Mesenchymal stem cell (in vitro differentiated cells and primary cell): ENCODE data around the gene PEMT.

ENCODE experiments used
- DNase-seq: peaks from one replicate; pipeline ENCODE4 v3.0.0-alpha.2; 2013
- H2AFZ ChIP-seq: one replicate; pipeline ENCODE4 v1.6.1; 2013; ENCODE audit warnings: low read depth, mild to moderate bottlenecking, control low read depth, inconsistent platforms, low read length, moderate library complexity
- H2AK5ac ChIP-seq: 2 replicates; pipeline ENCODE4 v1.6.1; 2013; ENCODE audit warnings: low read length, moderate library complexity, mild to moderate bottlenecking, inconsistent platforms; ENCODE audit not compliant: severe bottlenecking
- H2BK120ac ChIP-seq: one replicate; pipeline ENCODE4 v1.6.1; 2013; ENCODE audit warnings: low read depth, mild to moderate bottlenecking, inconsistent platforms, low read length, moderate library complexity
- H2BK12ac ChIP-seq, 2 experiments: one replicate each; pipeline ENCODE4 v1.6.1; 2013; ENCODE audit warnings: inconsistent platforms in 2 of 2, low read length in 2 of 2, mild to moderate bottlenecking in 2 of 2, moderate library complexity in 2 of 2, control low read depth in 1 of 2
- H2BK15ac ChIP-seq: one replicate; pipeline ENCODE4 v1.6.1; 2013; ENCODE audit warnings: mild to moderate bottlenecking, low read depth, inconsistent platforms; ENCODE audit not compliant: poor library complexity, severe bottlenecking
- H2BK5ac ChIP-seq: 2 replicates; pipeline ENCODE4 v1.6.1; 2013; ENCODE audit warnings: low read depth, mild to moderate bottlenecking, low read length, control low read depth, inconsistent platforms; ENCODE audit not compliant: poor library complexity, severe bottlenecking
- H3K14ac ChIP-seq, 2 experiments: one replicate each; pipeline ENCODE4 v1.6.1; 2013; ENCODE audit warnings: inconsistent platforms in 2 of 2, low read length in 2 of 2, control low read depth in 1 of 2, mild to moderate bottlenecking in 1 of 2, moderate library complexity in 1 of 2
- H3K18ac ChIP-seq, 2 experiments: one replicate each; pipeline ENCODE4 v1.6.1; 2013; ENCODE audit warnings: inconsistent platforms in 2 of 2, low read length in 2 of 2, control low read depth in 1 of 2, low read depth in 1 of 2, mild to moderate bottlenecking in 1 of 2
- H3K23ac ChIP-seq, 2 experiments: one replicate each; pipeline ENCODE4 v1.6.1; 2013; ENCODE audit warnings: inconsistent platforms in 2 of 2, low read length in 2 of 2, mild to moderate bottlenecking in 2 of 2, moderate library complexity in 2 of 2, control low read depth in 1 of 2
- H3K27ac ChIP-seq: 2 replicates; pipeline ENCODE4 v1.5.1; 2013; ENCODE audit warnings: mild to moderate bottlenecking, moderate library complexity, low read length, control low read depth, inconsistent platforms; ENCODE audit not compliant: poor library complexity, severe bottlenecking
- H3K27me3 ChIP-seq, 2 experiments: 2 replicates each; pipeline versions ENCODE4 v1.6.1 to v1.7.0; 2013; ENCODE audit warnings: low read length in 2 of 2, mild to moderate bottlenecking in 2 of 2, moderate library complexity in 2 of 2, control low read depth in 1 of 2, inconsistent platforms in 1 of 2; ENCODE audit not compliant: control insufficient read depth in 1 of 2, insufficient read depth in 1 of 2
- H3K36me3 ChIP-seq, 2 experiments: 2 replicates each; pipeline versions ENCODE4 v1.6.1 to v1.7.0; 2013; ENCODE audit warnings: low read length in 2 of 2, control low read depth in 1 of 2, inconsistent platforms in 1 of 2, low read depth in 1 of 2, mild to moderate bottlenecking in 1 of 2; ENCODE audit not compliant: insufficient read depth in 2 of 2, control insufficient read depth in 1 of 2
- H3K4ac ChIP-seq, 2 experiments: one replicate each; pipeline ENCODE4 v1.6.1; 2013; ENCODE audit warnings: inconsistent platforms in 2 of 2, low read length in 2 of 2, mild to moderate bottlenecking in 2 of 2, moderate library complexity in 2 of 2, control low read depth in 1 of 2, low read depth in 1 of 2
- H3K4me1 ChIP-seq: 2 replicates; pipeline ENCODE4 v1.6.1; 2013; ENCODE audit warnings: low read depth, low read length, control low read depth; ENCODE audit not compliant: control insufficient read depth, insufficient read depth
- H3K4me2 ChIP-seq: 2 replicates; pipeline ENCODE4 v1.6.1; 2013; ENCODE audit warnings: low read length, mild to moderate bottlenecking, inconsistent platforms; ENCODE audit not compliant: poor library complexity, severe bottlenecking
- H3K4me3 ChIP-seq, 2 experiments: 2 replicates each; pipeline versions ENCODE4 v1.5.1 to v1.7.0; 2013; ENCODE audit warnings: low read length in 2 of 2, mild to moderate bottlenecking in 2 of 2, control low read depth in 1 of 2, low read depth in 1 of 2; ENCODE audit not compliant: insufficient read depth in 1 of 2
- H3K79me1 ChIP-seq: replicated peaks from 2 replicates; pipeline ENCODE4 v1.6.1; 2013; ENCODE audit warnings: mild to moderate bottlenecking, control low read depth, low read length, inconsistent platforms; ENCODE audit not compliant: poor library complexity, severe bottlenecking
- H3K9ac ChIP-seq: 2 replicates; pipeline ENCODE4 v1.7.0; 2013; ENCODE audit warnings: mild to moderate bottlenecking, low read length, moderate library complexity
- H3K9me3 ChIP-seq: 2 replicates; pipeline ENCODE4 v1.7.0; 2013; ENCODE audit warnings: mild to moderate bottlenecking, low read length; ENCODE audit not compliant: control insufficient read depth
- H4K8ac ChIP-seq: one replicate; pipeline ENCODE4 v1.6.1; 2013; ENCODE audit warnings: inconsistent platforms, mild to moderate bottlenecking, low read length, moderate library complexity
- H4K91ac ChIP-seq: one replicate; pipeline ENCODE4 v1.6.1; 2013; ENCODE audit warnings: mild to moderate bottlenecking, low read length, inconsistent platforms
- WGBS: methylation state at CpG from one replicate; pipeline ENCODE4 v1.1.7; 2013; ENCODE audit warnings: mixed read lengths; 5-methylcytosine and 5-hydroxymethylcytosine counted together

PEMT gene

DNA sequence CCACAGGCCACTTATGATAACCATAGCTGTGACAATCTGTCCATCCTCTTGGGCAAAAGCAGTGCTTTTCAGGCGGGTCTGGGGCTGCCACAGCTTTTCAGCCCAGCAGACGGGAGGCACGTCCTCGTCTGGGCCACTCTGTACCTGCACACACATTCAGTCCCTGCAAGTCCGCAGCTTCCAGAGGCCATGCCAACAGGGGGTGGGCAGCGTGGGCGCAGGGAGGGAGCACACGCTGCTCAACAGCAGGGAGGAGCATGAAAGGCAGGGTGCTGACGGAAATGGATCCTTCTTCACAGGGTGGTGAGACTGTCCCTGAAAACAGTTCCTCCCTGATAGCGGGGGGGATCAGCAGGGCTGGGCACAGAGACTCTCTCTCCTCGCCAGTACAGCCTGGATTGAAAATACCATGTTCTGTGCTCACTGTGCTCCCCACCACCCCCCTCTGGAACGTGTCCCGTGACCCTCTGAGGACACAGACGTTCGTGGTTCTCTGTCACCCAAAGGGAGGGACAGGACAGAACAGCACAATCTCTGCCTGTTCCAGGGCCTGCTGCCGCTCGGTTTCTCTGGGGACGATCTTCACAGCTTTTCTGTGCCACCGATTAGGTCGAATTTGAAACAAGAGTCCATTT is 41.7 kb downstream of the PEMT start:
- no peak overlapping the region for H2BK5ac ChIP-seq

DNA sequence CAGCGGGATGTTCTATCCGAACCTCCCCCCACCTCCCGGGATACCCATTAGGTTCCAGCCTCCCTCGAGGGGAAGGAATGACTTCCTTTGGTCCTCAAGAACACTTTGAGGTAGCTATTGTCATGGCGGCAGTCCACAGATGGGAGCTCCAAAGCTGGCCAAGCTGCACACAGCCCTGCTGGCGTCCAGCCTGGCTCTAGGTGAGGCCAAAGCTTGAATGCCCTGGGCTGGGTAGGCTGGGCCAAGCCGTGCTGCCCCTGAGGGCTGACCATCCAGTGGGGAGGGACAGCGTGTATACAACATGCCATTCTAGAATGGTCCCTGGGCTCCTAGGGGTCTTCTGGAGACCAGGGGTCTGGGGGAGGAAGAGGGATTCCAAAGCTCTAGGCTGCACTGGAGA is 43.5 kb downstream of the PEMT start:
- H3K27ac ChIP-seq: no peak overlapping the region
- H4K91ac ChIP-seq: no peak overlapping the region
- H2AFZ ChIP-seq: no peak overlapping the region
- no peak overlapping the region for H3K9ac ChIP-seq
- no peak overlapping the region for H2BK12ac ChIP-seq
- no peak overlapping the region for H2BK120ac ChIP-seq
- H3K4me3 ChIP-seq: no peak overlapping the region
- H2BK15ac ChIP-seq: no peak overlapping the region
- H3K36me3 ChIP-seq: peaks cover 0 to 11% of the 10 kb centered on the region in 2 experiments
- H2AK5ac ChIP-seq: no peak overlapping the region
- H3K18ac ChIP-seq: no peak overlapping the region
- 94% methylated on average over 8 of the region's 8 CpGs for WGBS
- H3K14ac ChIP-seq: no peak overlapping the region
- no peak overlapping the region for H3K23ac ChIP-seq
- no peak overlapping the region for H2BK5ac ChIP-seq
- H3K27me3 ChIP-seq: no peaks in the 10 kb centered on the region
- H3K79me1 ChIP-seq: peaks cover 5% of the 10 kb centered on the region
- H3K9me3 ChIP-seq: no peaks in the 10 kb centered on the region
- no peak overlapping the region for H3K4ac ChIP-seq
- no peak overlapping the region for H3K4me2 ChIP-seq
- no peak for DNase-seq
- peaks cover 15% of the 10 kb centered on the region for H3K4me1 ChIP-seq
- H4K8ac ChIP-seq: no peak overlapping the region

More for the DNA sequence above, 41.7 kb downstream of the PEMT start:
- Histone ChIP-seq H4K8ac (no peak overlapping the region), H3K23ac (no peak overlapping the region), H3K4me3 (no peak overlapping the region), H3K4me1 (peaks cover 15% of the 10 kb centered on the region), H3K9ac (no peak overlapping the region), H2BK120ac (no peak overlapping the region), H3K18ac (no peak overlapping the region), H3K4ac (no peak overlapping the region), H4K91ac (no peak overlapping the region), H3K4me2 (no peak overlapping the region), H2AK5ac (no peak overlapping the region), H3K27me3 (no peaks in the 10 kb centered on the region), H2BK15ac (no peak overlapping the region), H3K9me3 (no peaks in the 10 kb centered on the region), H2BK12ac (no peak overlapping the region), H2AFZ (no peak overlapping the region), H3K36me3 (peaks cover 0 to 11% of the 10 kb centered on the region in 2 experiments), H3K27ac (no peak overlapping the region), H3K14ac (no peak overlapping the region), H3K79me1 (peaks cover 10% of the 10 kb centered on the region)
- WGBS: 94% methylated on average over 20 of the region's 20 CpGs
- no peak for DNase-seq

- no peak overlapping the region for H2BK5ac ChIP-seq
- no peak overlapping the region for H3K9ac ChIP-seq
- H3K79me1 ChIP-seq: peaks cover 4% of the 10 kb centered on the region
- no peak overlapping the region for H4K91ac ChIP-seq
- DNase-seq: no peak
- H4K8ac ChIP-seq: no peak overlapping the region
- H3K14ac ChIP-seq: no peak overlapping the region
- H3K4me3 ChIP-seq: no peak overlapping the region
- peaks cover 15% of the 10 kb centered on the region for H3K4me1 ChIP-seq
- no peak overlapping the region for H3K23ac ChIP-seq
- H3K4ac ChIP-seq: no peak overlapping the region
- no peak overlapping the region for H2AFZ ChIP-seq
- H3K18ac ChIP-seq: no peak overlapping the region
- H3K27me3 ChIP-seq: no peaks in the 10 kb centered on the region
- no peak overlapping the region for H3K4me2 ChIP-seq
- no peak overlapping the region for H2BK120ac ChIP-seq
- H2AK5ac ChIP-seq: no peak overlapping the region
- H2BK15ac ChIP-seq: no peak overlapping the region
- WGBS: 90% methylated on average over 9 of the region's 9 CpGs
- H3K27ac ChIP-seq: no peak overlapping the region
- H3K9me3 ChIP-seq: no peaks in the 10 kb centered on the region
- no peak overlapping the region for H2BK12ac ChIP-seq
- H3K36me3 ChIP-seq: peaks cover 0 to 6% of the 10 kb centered on the region in 2 experiments
These were observed 44.2 kb downstream of the PEMT start for GRCh38 chr17:17547210-17547764.

DNA sequence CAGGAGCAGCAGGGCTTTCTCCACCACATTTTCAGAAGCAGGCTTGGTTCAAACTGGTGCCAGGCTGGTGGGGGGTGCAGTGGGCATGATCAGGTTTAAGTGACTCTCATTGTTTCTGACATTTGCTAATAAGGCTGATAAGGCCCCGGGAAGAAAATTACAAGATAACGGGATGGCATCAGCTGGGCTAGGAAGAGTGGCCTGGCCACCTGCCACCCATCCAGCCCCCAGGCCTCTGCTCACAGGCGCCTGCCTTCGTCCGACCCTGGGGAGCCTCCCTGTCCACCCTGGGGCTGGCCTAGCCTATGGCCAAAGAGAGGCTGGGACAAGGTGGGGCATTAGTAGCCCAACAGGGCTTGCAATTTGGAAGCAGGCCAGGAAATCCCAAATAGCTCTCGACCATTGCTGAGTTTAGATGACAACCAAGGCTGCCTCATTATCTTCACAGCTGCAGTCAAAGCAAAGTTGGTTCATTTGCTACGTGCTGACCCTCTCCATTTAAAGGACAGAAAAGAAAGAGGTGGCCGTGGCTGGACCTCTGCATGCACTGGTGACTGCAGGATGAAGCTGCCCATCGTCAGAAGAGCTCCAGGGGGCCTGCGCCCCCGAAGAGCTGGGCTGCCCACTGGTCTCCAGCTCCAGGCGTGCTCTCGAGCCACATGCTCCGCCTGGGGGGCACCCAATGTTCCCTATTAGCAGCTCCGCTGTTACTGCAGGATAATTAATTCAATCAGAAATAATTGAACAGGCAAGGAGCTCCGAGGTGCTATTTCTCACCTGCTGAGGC is 44.9 kb downstream of the PEMT start:
- H3K79me1 ChIP-seq: peaks cover 3% of the 10 kb centered on the region
- no peak overlapping the region for H3K18ac ChIP-seq
- 93% methylated on average over 16 of the region's 16 CpGs for WGBS
- H3K27ac ChIP-seq: no peak overlapping the region
- H4K91ac ChIP-seq: no peak overlapping the region
- no peak overlapping the region for H2BK5ac ChIP-seq
- no peak overlapping the region for H3K23ac ChIP-seq
- H2AK5ac ChIP-seq: no peak overlapping the region
- no peak for DNase-seq
- H2BK120ac ChIP-seq: no peak overlapping the region
- no peaks in the 10 kb centered on the region for H3K27me3 ChIP-seq
- H3K4ac ChIP-seq: no peak overlapping the region
- no peak overlapping the region for H3K4me3 ChIP-seq
- H2BK15ac ChIP-seq: no peak overlapping the region
- peaks cover 15% of the 10 kb centered on the region for H3K4me1 ChIP-seq
- H3K36me3 ChIP-seq: peaks cover 0 to 6% of the 10 kb centered on the region in 2 experiments
- H4K8ac ChIP-seq: no peak overlapping the region
- H3K9ac ChIP-seq: no peak overlapping the region
- H3K14ac ChIP-seq: no peak overlapping the region
- H2BK12ac ChIP-seq: no peak overlapping the region
- no peak overlapping the region for H2AFZ ChIP-seq
- no peaks in the 10 kb centered on the region for H3K9me3 ChIP-seq
- H3K4me2 ChIP-seq: no peak overlapping the region
